Testis (tissue), 2 donors: ENCODE data around the gene RALGPS1.

ENCODE experiments used
- CTCF ChIP-seq, 3 experiments: fragments of 450-650 bp in 2 of 3; fragments of 200-600 bp in 1 of 3; sonication (generic) in 1 of 3; IDR thresholded peaks; one replicate each; pipeline ENCODE4 v1.5.1; 2016 to 2019; ENCODE audit warnings: antibody characterized with exemption in 3 of 3, mild to moderate bottlenecking in 2 of 3, moderate library complexity in 1 of 3
- POLR2A ChIP-seq: fragments of 450-650 bp; IDR thresholded peaks from one replicate; pipeline ENCODE4 v1.6.1; 2017; ENCODE audit warnings: antibody characterized with exemption, mild to moderate bottlenecking, moderate library complexity

GRCh38 chr9:127149010-127149409 lies 234.4 kb downstream of the RALGPS1 start:
- TF ChIP-seq POLR2A: no peak
- no peak for TF ChIP-seq CTCF (IDR thresholded peaks at IDR 0.05)
